HG02885 (cell line): Measurements from ENCODE around the gene OR51V1.
"Not testable (repeated sequence)": the region's sequence is repeated elsewhere in the genome, so short reads cannot be mapped to it uniquely, and the experiment has no call there.

Experiments used
- ATAC-seq: cut with Tn5 transposase; IDR thresholded peaks from one replicate; pipeline ENCODE4 v1.9.1; 2021; ENCODE audit warnings: mild to moderate bottlenecking; ENCODE audit not compliant: unreplicated experiment, poor library complexity

Gene OR51V1, protein sequence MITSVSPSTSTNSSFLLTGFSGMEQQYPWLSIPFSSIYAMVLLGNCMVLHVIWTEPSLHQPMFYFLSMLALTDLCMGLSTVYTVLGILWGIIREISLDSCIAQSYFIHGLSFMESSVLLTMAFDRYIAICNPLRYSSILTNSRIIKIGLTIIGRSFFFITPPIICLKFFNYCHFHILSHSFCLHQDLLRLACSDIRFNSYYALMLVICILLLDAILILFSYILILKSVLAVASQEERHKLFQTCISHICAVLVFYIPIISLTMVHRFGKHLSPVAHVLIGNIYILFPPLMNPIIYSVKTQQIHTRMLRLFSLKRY

DNA sequence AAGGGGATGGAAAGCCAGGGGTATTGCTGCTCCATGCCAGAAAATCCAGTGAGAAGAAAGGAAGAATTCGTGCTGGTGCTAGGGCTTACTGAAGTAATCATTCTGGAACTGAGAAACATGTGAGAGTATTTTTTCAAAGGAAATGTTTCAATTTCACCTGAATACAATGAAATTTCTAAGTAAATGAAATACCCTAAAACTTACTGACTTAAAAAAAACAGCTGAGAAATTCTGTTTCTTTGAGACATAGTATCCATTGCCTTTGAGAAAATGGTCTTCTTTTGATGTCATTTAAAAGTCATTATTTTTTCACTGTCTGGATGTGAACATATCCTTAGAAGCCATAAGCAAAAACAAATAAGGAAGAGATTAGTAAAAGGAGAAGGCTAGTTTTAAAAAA, at the start of gene OR51V1:
Gene OR51V1, minus strand, starts transcription at position 101 of the 400 bp plus-strand sequence. Its CDS starts 0 bp downstream, at position 101.
- ATAC-seq = no peak

DNA sequence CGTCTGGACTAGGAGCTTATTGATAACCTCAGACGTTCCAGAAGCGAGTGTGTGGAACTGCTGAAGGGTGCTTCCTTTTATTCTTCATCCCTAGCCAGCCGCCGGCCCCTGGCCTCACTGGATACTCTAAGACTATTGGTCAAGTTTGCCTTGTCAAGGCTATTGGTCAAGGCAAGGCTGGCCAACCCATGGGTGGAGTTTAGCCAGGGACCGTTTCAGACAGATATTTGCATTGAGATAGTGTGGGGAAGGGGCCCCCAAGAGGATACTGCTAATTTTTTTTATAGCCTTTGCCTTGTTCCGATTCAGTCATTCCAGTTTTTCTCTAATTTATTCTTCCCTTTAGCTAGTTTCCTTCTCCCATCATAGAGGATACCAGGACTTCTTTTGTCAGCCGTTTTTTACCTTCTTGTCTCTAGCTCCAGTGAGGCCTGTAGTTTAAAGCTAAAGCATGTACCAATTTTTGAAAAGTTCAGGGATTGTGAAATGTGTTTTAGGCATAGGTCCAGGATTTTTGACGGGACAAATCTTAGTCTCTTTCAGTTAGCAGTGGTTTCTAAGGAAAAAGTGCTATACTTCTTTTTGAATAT, 49.4 kb upstream of the OR51V1 start, which contains the start of gene HBG1:
Gene HBG1, minus strand, starts transcription at position 51 of the 590 bp plus-strand sequence. CDS start 53 bp downstream, outside the sequence.
- ATAC-seq = not testable (repeated sequence)

DNA sequence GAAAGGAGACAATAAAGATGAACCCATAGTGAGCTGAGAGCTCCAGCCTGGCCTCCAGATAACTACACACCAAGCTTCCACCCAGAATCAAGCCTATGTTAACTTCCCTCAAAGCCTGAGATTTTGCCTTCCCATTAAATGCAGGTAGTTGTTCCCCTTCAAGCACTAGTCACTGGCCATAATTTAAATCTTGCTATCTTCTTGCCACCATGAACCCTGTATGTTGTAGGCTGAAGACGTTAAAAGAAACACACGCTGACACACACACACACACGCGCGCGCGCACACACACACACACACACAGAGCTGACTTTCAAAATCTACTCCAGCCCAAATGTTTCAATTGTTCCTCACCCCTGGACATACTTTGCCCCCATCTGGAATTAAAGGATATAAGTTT, 48.0 kb upstream of the OR51V1 start:
- not testable (repeated sequence) for ATAC-seq

DNA sequence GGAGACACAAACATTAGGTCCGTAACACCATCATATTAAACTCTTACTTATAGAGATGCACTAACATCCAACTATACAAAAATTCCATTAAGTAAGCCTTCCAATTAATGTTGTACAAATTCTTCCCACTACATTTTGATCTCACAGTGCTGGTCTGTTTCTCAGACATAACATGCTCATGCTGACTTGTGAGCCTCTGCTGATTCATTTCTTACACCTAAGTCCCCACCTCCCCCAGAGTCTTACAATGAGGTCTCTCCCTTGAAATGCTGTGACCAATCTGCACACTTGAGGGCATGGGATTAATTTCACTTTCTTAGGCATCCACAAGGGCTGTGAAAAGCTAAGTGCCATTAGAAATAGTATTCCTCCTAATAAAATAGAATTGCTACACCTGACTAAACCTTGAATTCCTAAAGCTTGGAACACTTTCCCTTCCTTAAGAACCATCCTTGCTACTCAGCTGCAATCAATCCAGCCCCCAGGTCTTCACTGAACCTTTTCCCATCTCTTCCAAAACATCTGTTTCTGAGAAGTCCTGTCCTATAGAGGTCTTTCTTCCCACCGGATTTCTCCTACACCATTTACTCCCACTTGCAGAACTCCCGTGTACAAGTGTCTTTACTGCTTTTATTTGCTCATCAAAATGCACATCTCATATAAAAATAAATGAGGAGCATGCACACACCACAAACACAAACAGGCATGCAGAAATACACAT, 47.1 kb upstream of the OR51V1 start:
- no peak for ATAC-seq

DNA sequence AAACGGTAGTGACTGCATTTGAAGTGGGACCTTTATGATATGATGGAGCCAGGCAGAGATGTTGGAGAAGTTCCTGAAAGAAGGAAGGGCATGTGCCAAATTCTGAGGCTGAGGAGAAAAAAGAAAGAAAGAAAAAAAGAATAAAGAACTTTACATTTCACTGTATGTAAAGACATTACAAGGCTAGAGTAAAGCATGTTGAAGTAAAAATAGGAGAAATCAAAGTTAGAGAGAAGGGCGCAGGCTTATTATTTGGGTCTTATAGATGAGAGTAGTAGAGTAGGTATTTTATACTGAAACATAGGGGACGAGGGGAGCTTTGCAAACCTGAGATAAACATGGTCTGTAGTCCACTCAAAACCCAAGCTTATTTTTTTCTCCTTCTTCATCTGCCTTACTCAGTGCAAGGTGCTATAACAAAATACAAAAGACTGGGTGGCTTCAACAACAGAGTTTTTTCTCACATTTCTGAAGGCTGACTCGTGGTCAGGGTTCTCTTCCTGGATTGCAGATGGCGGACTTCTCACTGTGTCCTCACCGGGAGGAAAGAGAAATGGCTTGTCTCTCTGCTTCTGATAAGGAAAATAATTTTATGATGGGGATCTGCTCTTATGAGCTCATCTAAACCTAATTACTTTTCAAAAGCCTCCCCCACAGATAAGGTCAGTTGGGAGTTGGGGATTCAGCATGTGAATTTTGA, 46.4 kb upstream of the OR51V1 start:
- ATAC-seq = no peak

DNA sequence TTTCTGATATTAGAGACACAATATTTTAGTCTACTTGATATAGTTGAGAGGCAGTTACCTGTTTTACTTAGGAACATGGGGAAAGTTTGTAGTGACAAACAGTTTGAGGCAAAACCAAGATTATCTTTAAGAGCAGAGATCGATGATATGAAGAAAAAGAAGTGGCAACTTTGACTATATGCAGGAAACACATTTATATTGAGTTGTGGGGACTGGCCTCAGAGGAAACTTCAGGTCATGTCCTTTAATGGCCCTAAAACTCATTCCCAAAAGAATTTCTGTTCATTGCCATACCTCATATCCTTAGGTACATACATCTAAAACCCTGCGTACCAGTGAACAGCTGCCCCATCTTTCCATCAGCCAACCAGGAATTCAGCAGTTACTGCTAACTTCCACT, 44.7 kb upstream of the OR51V1 start:
- no peak for ATAC-seq

DNA sequence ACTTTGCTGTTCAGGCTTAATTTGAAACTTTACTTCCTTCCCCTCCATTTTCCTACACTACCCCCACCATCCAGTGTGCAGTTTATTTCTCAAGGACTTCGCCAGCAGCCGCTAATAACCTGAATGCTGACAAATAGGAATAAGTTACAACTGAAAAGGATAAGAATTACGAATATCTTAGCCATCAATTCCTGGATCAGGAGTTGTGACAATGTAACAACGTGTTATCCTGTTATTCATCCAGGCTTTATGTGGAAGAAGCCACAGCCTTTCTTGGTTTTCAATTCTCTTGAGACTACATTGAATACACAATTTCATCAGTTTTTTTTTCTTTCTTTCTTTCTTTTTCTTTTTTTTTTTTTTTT, 43.3 kb upstream of the OR51V1 start:
- no peak for ATAC-seq

DNA sequence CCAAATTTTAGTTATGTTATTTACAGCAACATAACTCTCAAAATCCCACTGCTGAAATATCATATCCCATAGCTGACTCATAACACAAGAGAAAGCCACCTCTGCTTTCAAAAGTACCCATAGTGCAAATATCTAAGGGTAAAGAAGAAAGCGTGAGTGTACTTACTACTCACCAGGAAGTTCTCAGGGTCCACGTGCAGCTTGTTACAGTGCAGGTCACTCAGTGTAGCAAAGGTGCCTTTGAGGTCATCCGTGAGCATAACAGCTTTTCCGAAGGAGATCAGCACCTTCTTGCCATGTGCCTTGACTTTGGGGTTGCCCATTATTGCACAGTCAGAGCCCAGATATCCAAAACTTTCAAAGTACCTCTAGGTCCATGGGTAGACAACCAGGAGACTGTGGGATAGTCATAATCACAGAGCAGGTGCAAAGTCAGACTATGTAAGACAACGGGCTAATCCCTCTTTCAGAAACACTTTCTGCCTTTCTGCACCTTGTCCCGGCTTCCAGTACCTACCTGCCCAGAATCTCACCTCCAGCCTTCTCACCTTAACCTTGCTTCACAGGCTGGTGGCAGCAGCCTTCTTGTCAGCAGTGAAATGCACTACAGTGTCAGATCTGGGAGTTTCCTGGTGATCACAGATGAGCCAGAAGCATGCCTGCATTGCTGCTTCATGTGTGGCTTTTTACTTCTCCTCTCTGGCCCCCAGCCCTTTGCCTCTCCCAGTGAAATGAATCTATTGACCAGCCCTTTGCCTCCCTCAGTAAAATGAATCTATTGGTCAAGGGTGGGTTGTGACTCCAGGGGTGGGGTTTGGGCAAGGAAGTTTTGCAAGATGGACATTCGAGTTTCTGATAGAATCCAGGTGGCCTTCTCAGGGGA, 42.7 kb upstream of the OR51V1 start:
- peak; percentile 53 for ATAC-seq

DNA sequence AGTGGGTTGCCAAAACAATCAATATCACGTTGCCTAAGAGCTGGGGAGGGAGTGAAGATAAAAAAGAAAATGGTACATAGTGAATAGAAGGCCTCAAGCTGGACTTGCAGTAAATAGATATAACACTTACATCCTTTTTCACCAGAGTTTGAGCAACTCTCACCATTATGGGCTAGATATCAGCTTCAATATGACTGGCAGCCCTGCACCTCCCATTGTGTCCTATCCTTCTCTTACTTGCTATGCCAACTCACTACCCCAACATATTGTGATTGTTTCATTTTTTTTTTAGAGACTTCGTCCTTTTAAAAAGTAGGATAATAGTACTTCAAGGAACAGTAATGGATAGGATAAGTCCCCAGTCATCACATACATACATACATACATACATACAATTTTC, 41.7 kb upstream of the OR51V1 start:
- no peak for ATAC-seq

DNA sequence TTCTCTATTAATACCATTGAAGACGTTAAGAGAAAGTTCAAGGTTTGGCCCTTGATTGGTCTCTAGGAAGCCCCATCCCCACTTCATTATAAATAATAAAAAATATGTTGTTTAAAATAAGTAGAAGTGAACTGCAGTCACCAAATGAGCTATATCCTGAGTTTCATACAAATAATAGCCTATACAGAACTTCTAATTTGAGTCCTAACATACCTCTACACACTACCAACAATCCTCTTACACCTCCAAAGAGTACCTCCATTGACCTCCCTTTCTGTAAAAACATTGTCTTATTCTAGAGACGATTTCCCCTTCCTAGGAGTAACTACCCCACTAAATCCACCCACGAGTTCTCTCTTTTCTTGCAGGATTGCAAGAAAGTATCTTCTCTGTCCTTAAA, 41.0 kb upstream of the OR51V1 start:
- ATAC-seq = no peak

DNA sequence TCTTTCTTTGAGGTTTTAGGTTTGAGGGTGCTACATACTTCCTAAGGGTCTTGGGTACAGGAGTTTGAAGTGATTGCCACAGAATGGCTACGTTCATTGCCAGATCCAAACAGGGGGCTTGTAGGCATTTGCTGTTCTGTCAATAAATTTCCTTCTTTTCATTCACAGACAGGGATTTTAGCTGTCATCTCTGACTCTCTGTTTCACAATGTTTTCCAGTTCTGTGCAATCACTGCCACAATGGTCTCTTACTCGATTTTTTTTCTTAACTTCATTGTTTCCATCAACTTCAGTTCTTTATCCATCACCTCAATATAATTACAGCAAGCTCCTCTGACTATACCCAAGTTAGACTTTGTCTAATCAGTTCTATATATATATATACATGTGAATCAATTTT, 40.0 kb upstream of the OR51V1 start:
- no peak for ATAC-seq

DNA sequence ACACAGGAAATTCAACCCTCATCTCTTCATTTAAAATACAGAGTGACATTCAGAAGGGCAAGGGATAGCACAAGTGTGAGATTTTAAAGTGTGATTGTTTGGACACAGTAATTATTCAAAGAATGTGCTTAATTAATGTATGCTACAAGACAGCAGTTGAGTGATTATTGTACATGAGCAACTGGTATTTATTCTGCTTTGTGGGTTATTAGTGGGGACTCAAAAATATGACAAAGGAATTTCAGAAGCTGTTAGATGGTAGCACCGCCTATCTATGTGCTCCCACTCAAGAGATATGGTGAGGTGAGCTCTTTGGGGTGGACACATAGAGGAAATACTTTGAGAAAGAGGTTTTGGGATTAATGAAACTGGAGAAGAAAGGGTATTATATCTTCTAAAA, 39.6 kb upstream of the OR51V1 start:
- ATAC-seq = no peak

DNA sequence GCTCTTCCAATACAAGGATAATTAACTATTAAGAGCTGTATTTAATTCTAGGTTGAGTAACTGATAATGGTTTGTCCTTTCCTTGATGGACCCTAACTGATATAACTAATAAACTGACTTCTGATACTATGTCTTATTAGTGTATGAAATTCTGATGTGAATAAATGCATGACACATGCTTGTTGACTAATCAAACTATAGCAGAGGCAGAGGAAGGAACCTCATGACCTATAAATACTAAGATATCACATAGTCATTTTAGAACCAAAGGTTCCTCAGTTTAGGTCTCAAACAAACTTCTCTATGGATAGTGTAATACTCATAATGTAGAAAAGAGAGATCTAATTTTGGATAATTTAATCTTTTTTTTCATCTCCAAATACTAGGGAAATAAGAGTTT, 38.6 kb upstream of the OR51V1 start:
- no peak for ATAC-seq

DNA sequence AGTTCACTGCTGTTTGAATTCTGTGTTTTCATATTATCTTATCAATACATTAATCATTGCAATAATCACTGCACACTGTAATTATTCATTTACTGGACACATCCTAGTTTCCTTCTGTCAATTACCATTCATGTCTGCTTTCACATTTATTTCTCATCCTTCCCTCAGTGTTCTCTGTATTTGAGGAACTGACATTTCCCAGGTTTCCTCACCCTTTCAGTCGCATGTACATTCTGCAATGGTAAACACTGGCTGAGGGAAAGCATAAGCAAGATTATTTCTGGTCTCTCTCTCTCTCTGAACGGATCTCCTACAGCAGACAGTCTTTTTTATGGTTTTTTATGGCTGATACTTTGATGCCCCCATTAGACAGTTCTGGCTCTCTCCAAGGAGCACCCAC, 38.0 kb upstream of the OR51V1 start:
- no peak for ATAC-seq

DNA sequence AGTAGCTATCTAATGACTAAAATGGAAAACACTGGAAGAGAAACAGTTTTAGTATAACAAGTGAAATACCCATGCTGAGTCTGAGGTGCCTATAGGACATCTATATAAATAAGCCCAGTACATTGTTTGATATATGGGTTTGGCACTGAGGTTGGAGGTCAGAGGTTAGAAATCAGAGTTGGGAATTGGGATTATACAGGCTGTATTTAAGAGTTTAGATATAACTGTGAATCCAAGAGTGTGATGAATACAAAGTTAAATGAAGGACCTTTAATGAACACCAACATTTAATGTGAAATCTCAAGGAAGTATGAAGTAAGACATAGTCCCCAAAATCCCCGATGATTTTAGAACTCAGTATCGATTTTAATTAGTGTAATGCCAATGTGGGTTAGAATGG, 36.9 kb upstream of the OR51V1 start:
- ATAC-seq = no peak

DNA sequence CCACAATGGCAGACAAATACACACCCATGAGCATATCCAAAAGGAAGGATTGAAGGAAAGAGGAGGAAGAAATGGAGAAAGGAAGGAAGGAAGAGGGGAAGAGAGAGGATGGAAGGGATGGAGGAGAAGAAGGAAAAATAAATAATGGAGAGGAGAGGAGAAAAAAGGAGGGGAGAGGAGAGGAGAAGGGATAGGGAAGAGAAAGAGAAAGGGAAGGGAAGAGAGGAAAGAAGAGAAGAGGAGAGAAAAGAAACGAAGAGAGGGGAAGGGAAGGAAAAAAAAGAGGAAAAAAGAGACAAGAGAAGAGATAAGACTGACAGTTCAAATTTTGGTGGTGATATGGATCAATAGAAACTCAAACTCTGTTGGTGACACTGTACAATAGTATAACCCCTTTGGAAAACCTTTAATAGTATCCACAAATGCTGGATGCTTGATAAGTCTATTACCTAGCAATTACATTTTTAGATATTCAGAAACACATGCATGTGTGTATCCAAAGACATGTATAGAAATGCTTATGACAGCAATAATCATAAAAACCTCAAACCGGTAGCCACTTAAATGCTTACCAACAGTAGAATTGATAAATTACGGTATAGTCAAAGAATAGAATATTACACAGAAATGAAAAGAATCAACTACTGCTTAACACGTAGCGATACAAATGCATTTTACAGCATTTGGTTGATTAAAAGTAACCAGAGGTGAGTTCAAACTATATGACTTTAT, 35.0 kb upstream of the OR51V1 start:
- ATAC-seq = no peak

DNA sequence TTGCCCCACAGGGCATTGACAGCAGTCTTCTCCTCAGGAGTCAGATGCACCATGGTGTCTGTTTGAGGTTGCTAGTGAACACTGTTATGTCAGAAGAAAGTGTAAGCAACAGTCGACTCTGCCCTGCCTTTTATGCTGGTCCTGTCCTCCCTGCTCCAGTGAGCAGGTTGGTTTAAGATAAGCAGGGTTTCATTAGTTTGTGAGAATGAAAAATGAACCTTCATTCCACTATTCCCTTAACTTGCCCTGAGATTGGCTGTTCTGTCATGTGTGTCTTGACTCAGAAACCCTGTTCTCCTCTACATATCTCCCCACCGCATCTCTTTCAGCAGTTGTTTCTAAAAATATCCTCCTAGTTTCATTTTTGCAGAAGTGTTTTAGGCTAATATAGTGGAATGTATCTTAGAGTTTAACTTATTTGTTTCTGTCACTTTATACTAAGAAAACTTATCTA, 33.9 kb upstream of the OR51V1 start, which contains the start of gene HBD:
Gene HBD, minus strand, starts transcription at position 103 of the 454 bp plus-strand sequence. Its CDS starts 50 bp downstream, at position 53.
- peak; percentile 66 for ATAC-seq

DNA sequence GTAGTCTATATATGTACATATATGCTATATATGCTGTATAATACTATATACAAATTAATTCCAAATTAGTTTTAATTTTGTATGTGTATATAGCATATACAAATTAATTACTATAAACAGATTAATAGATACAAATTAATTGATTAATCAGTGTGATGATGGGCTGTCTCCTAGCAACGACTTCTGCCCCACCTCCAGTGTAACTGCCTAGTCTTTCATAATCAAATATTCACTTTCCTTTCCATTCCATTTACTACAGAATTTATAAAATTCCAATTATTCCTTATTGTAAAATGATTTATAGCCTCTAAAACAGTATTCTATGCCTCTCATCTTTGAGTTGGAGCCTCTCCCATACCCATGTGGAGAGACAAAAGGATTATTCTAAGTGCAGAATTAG, 32.8 kb upstream of the OR51V1 start:
- ATAC-seq = no peak

DNA sequence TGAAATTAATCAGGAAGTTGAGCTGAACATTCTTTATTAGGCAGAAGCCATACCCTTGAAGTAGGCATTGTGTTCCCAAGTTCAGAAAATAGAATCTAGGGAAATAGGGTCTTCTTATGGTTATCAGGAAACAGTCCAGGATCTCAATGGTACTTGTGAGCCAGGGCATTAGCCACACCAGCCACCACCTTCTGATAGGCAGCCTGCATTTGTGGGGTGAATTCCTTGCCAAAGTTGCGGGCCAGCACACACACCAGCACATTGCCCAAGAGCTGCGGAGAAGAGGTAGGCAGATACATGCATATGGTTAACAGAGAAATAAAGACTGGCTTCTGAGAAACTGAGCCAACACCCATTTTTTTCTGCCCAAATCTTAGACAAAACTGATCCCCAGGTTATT, 32.3 kb upstream of the OR51V1 start:
- no peak for ATAC-seq
